ENCODE data around the gene INAFM2. TPM values are rescaled to one million over a fixed set of nuclear protein-coding genes. Genes with fewer than 3 reads are reported as not detected.

The INAFM2 gene
- total and polyA plus RNA-seq, 2 donors (not counting 1 experiment from before 2014, with no cell fraction given): 8.9 to 11.0 TPM

DNA sequence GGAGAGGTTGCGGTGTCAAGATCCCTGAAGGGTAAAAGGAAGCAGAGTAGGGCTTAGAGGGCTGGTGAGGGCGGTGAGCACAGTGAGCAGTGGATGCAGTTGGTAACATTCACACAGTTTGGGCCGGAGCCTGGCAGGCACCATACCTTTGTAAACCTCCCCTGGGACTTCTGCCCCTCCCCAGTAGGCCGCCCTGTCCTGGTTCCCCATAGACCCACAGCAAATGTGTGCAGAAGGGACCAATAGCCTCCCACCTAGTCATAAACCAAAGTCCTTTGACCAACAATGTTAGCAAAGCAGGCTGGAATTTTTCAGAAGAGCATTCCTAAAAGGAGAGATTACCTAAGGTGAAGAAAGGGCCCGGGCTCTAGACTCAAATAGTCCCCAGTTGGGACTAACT is 25.7 kb downstream of the INAFM2 start:
- no peak overlapping the region for H3K9ac ChIP-seq (ENCODE audit: insufficient read depth, low read length)
- H3K36me3 ChIP-seq (ENCODE audit: control insufficient read depth, insufficient read depth, low read length): no peaks in the 10 kb centered on the region
- no peaks in the 10 kb centered on the region for H3K79me2 ChIP-seq (ENCODE audit: control insufficient read depth, insufficient read depth, low read length)
- H4K20me1 ChIP-seq (ENCODE audit: control insufficient read depth, extremely low read depth, insufficient read depth, low read length): no peaks in the 10 kb centered on the region
- H3K27me3 ChIP-seq (ENCODE audit: control insufficient read depth, insufficient read depth, low read length): peaks cover 11% of the 10 kb centered on the region
- no peak overlapping the region for H3K4me3 ChIP-seq (replicated peaks in 1 of 4; ENCODE audit: control extremely low read depth in 1 of 4, insufficient read depth in 1 of 4, low read depth in 3 of 4, low read length in 4 of 4)
- TF ChIP-seq CTCF (conservative IDR thresholded peaks at IDR 0.05 in 1 of 2, IDR thresholded peaks at IDR 0.05 in 1 of 2; ENCODE audit: low read depth in 1 of 2, low read length in 2 of 2) (no peak), EZH2 (IDR thresholded peaks at IDR 0.05; ENCODE audit: low read length, missing control alignments) (no peak)
- peaks cover 3% of the 10 kb centered on the region for H3K4me1 ChIP-seq (ENCODE audit: control insufficient read depth, extremely low read depth, insufficient read depth, low read length)
- H3K27ac ChIP-seq (ENCODE audit: insufficient read depth, low read length): no peak overlapping the region
- no peak for DNase-seq (ENCODE audit: low read depth in 2 of 2)
- H3K9me3 ChIP-seq (ENCODE audit: control insufficient read depth, insufficient read depth, low read depth, low read length): no peaks in the 10 kb centered on the region
- no peak overlapping the region for H2AFZ ChIP-seq (ENCODE audit: low read length)
- no peak overlapping the region for H3K4me2 ChIP-seq (ENCODE audit: extremely low read depth, insufficient read depth, low read length)

GRCh38 chr15:40352281-40352901 is 28.9 kb downstream of the INAFM2 start:
- no peak overlapping the region for H3K4me3 ChIP-seq (replicated peaks in 1 of 4; ENCODE audit: control extremely low read depth in 1 of 4, insufficient read depth in 1 of 4, low read depth in 3 of 4, low read length in 4 of 4)
- no peaks in the 10 kb centered on the region for H3K36me3 ChIP-seq (ENCODE audit: control insufficient read depth, insufficient read depth, low read length)
- H3K4me2 ChIP-seq (ENCODE audit: extremely low read depth, insufficient read depth, low read length): no peak overlapping the region
- no peaks in the 10 kb centered on the region for H4K20me1 ChIP-seq (ENCODE audit: control insufficient read depth, extremely low read depth, insufficient read depth, low read length)
- H2AFZ ChIP-seq (ENCODE audit: low read length): no peak overlapping the region
- H3K9me3 ChIP-seq (ENCODE audit: control insufficient read depth, insufficient read depth, low read depth, low read length): no peaks in the 10 kb centered on the region
- no peak overlapping the region for H3K27ac ChIP-seq (ENCODE audit: insufficient read depth, low read length)
- H3K9ac ChIP-seq (ENCODE audit: insufficient read depth, low read length): no peak overlapping the region
- H3K79me2 ChIP-seq (ENCODE audit: control insufficient read depth, insufficient read depth, low read length): no peaks in the 10 kb centered on the region
- no peak for TF ChIP-seq EZH2 (IDR thresholded peaks at IDR 0.05; ENCODE audit: low read length, missing control alignments)
- no peak for TF ChIP-seq CTCF (conservative IDR thresholded peaks at IDR 0.05 in 1 of 2, IDR thresholded peaks at IDR 0.05 in 1 of 2; ENCODE audit: low read depth in 1 of 2, low read length in 2 of 2)
- no peak for DNase-seq (ENCODE audit: low read depth in 2 of 2)
- peaks cover 19% of the 10 kb centered on the region for H3K27me3 ChIP-seq (ENCODE audit: control insufficient read depth, insufficient read depth, low read length)
- no peaks in the 10 kb centered on the region for H3K4me1 ChIP-seq (ENCODE audit: control insufficient read depth, extremely low read depth, insufficient read depth, low read length)

GRCh38 chr15:40353697-40354096 is 30.2 kb downstream of the INAFM2 start:
- no peaks in the 10 kb centered on the region for H4K20me1 ChIP-seq (ENCODE audit: control insufficient read depth, extremely low read depth, insufficient read depth, low read length)
- no peak overlapping the region for H3K4me2 ChIP-seq (ENCODE audit: extremely low read depth, insufficient read depth, low read length)
- peaks cover 20% of the 10 kb centered on the region for H3K27me3 ChIP-seq (ENCODE audit: control insufficient read depth, insufficient read depth, low read length)
- H3K4me1 ChIP-seq (ENCODE audit: control insufficient read depth, extremely low read depth, insufficient read depth, low read length): peaks cover 3% of the 10 kb centered on the region
- H3K9me3 ChIP-seq (ENCODE audit: control insufficient read depth, insufficient read depth, low read depth, low read length): no peaks in the 10 kb centered on the region
- DNase-seq (ENCODE audit: low read depth in 2 of 2): no peak
- no peaks in the 10 kb centered on the region for H3K79me2 ChIP-seq (ENCODE audit: control insufficient read depth, insufficient read depth, low read length)
- no peak overlapping the region for H3K9ac ChIP-seq (ENCODE audit: insufficient read depth, low read length)
- H3K4me3 ChIP-seq (replicated peaks in 1 of 4; ENCODE audit: control extremely low read depth in 1 of 4, insufficient read depth in 1 of 4, low read depth in 3 of 4, low read length in 4 of 4): no peak overlapping the region
- no peak overlapping the region for H3K27ac ChIP-seq (ENCODE audit: insufficient read depth, low read length)
- TF ChIP-seq CTCF (conservative IDR thresholded peaks at IDR 0.05 in 1 of 2, IDR thresholded peaks at IDR 0.05 in 1 of 2; ENCODE audit: low read depth in 1 of 2, low read length in 2 of 2) (no peak), EZH2 (IDR thresholded peaks at IDR 0.05; ENCODE audit: low read length, missing control alignments) (no peak)
- H3K36me3 ChIP-seq (ENCODE audit: control insufficient read depth, insufficient read depth, low read length): no peaks in the 10 kb centered on the region
- no peak overlapping the region for H2AFZ ChIP-seq (ENCODE audit: low read length)
